HCT116 (cell line): ENCODE results near the gene LINGO3. TPM values are rescaled to one million over a fixed set of nuclear protein-coding genes. Genes with fewer than 3 reads are reported as not detected.
A peak's percentile ranks its signal among the peaks of the same experiment; 100 is the strongest.

Experiments
- ATAC-seq: fragments of 200-7000 bp; cut with Tn5 transposase; 2 replicates; pipeline ENCODE4 v1.9.1; 2020; ENCODE audit warnings: mild to moderate bottlenecking, moderate library complexity
- BruUV-seq: library from RNA; stranded (reverse); fragments of 400-500 nt; replicated peaks from 2 replicates; lab custom pipeline; 2021; lab: Mats Ljungman, UMichigan
- CTCF ChIA-PET: fragments of 300-600 bp; sonication (Branson Sonifier 250); formaldehyde crosslinking; loops from one replicate; lab custom pipeline; 2021; ENCODE audit warnings: antibody characterized with exemption; lab: Charles Lee
- POLR2A ChIA-PET: fragments of 300-600, 350-600 bp; sonication (Branson Sonifier 250); formaldehyde crosslinking; loops from one replicate; lab custom pipeline; 2021; ENCODE audit warnings: antibody characterized with exemption; lab: Charles Lee
- RAD21 ChIA-PET, 2 experiments: fragments of 300-600 bp; sonication (Branson Sonifier 250); formaldehyde crosslinking; loops; one replicate each; lab custom pipeline; 2023; ENCODE audit warnings: low total read pairs in 2 of 2; ENCODE audit not compliant: uncharacterized antibody in 2 of 2, unreplicated experiment in 2 of 2, low non-redundant PET in 1 of 2; lab: Charles Lee
- DNase-seq: peaks from one replicate; pipeline ENCODE4 v3.0.0-alpha.2; 2010; ENCODE audit warnings: low read depth, low spot score
- H2AFZ ChIP-seq: fragments of 200-600 bp; shearing (Covaris generic), sonication (generic); 2 replicates; pipeline ENCODE4 v1.6.1; 2017; ENCODE audit warnings: low read depth, mixed run types, mixed read lengths, antibody characterized with exemption, low read length; ENCODE audit not compliant: poor library complexity, severe bottlenecking
- H3K27ac ChIP-seq: 2 replicates; pipeline ENCODE4 v1.5.1; 2012; ENCODE audit warnings: low read depth, low read length
- H3K27me3 ChIP-seq: fragments of 200-600 bp; sonication (generic); 2 replicates; pipeline ENCODE4 v1.6.1; 2016; ENCODE audit warnings: mixed run types, low read length, mixed read lengths; ENCODE audit not compliant: insufficient read depth
- H3K36me3 ChIP-seq, 2 experiments: fragments of 200-500 bp in 1 of 2; fragments of 200-600 bp in 1 of 2; sonication (Bioruptor generic) in 1 of 2; sonication (generic) in 1 of 2; 2 replicates each; pipeline versions ENCODE4 v1.5.1 to v1.6.1; 2014 to 2016; ENCODE audit warnings: low read length in 2 of 2, inconsistent platforms in 1 of 2, mixed read lengths in 1 of 2, mixed run types in 1 of 2; ENCODE audit not compliant: insufficient read depth in 2 of 2, control insufficient read depth in 1 of 2
- H3K4me1 ChIP-seq, 2 experiments: fragments of 200-600 bp in 1 of 2; sonication (generic) in 1 of 2; 2 replicates each; pipeline versions ENCODE4 v1.5.1 to v1.6.1; 2012 to 2017; ENCODE audit warnings: low read length in 2 of 2, inconsistent platforms in 1 of 2, mild to moderate bottlenecking in 1 of 2, mixed read lengths in 1 of 2, mixed run types in 1 of 2, moderate library complexity in 1 of 2; ENCODE audit not compliant: insufficient read depth in 2 of 2, control insufficient read depth in 1 of 2
- H3K4me2 ChIP-seq: fragments of 200-600 bp; sonication (generic); 2 replicates; pipeline ENCODE4 v1.6.1; 2017; ENCODE audit warnings: mixed run types, low read length, mixed read lengths
- H3K4me3 ChIP-seq, 2 experiments: fragments of 200-600 bp in 1 of 2; sonication (generic) in 1 of 2; replicated peaks in 1 of 2; 2 replicates each; pipeline ENCODE4 v1.5.1; 2011 to 2016; ENCODE audit warnings: low read length in 2 of 2, control low read depth in 1 of 2, low read depth in 1 of 2, mild to moderate bottlenecking in 1 of 2, mixed read lengths in 1 of 2, mixed run types in 1 of 2
- H3K79me2 ChIP-seq: fragments of 200-600 bp; sonication (generic); 2 replicates; pipeline ENCODE4 v1.6.1; 2017; ENCODE audit warnings: mild to moderate bottlenecking, mixed run types, low read length, moderate library complexity, mixed read lengths; ENCODE audit not compliant: insufficient read depth
- H3K9ac ChIP-seq: fragments of 200-600 bp; sonication (generic); 2 replicates; pipeline ENCODE4 v1.6.1; 2016; ENCODE audit warnings: low read length, mixed read lengths
- H3K9me2 ChIP-seq: fragments of 200-600 bp; sonication (generic), shearing (Covaris generic); 2 replicates; pipeline ENCODE4 v1.6.1; 2017; ENCODE audit warnings: mixed run types, mild to moderate bottlenecking, moderate library complexity; ENCODE audit not compliant: insufficient read depth
- H3K9me3 ChIP-seq, 2 experiments: fragments of 200-500 bp in 1 of 2; fragments of 200-600 bp in 1 of 2; sonication (Bioruptor generic) in 1 of 2; sonication (generic) in 1 of 2; 2 replicates each; pipeline ENCODE4 v1.6.1; 2014 to 2017; ENCODE audit warnings: low read length in 2 of 2, mixed read lengths in 2 of 2, inconsistent platforms in 1 of 2, low read depth in 1 of 2, mild to moderate bottlenecking in 1 of 2, mixed run types in 1 of 2, moderate library complexity in 1 of 2; ENCODE audit not compliant: control insufficient read depth in 1 of 2, insufficient read depth in 1 of 2
- H4K20me1 ChIP-seq: fragments of 200-600 bp; sonication (generic), shearing (Covaris generic); 2 replicates; pipeline ENCODE4 v1.6.1; 2017; ENCODE audit warnings: mixed run types, mild to moderate bottlenecking, moderate library complexity; ENCODE audit not compliant: insufficient read depth
- EZH2phosphoT487 ChIP-seq: fragments of 200-600 bp; IDR thresholded peaks from 2 replicates; pipeline ENCODE4 v1.6.1; 2018; ENCODE audit warnings: antibody characterized with exemption, borderline replicate concordance
- FOSL1 ChIP-seq: IDR thresholded peaks from 2 replicates; pipeline ENCODE4 v1.6.1; 2012; ENCODE audit warnings: low read depth
- SP1 ChIP-seq: IDR thresholded peaks from 2 replicates; pipeline ENCODE4 v1.6.1; 2012; ENCODE audit warnings: low read depth
- SRF ChIP-seq: IDR thresholded peaks from 2 replicates; pipeline ENCODE4 v1.6.1; 2012; ENCODE audit warnings: low read depth
- TCF7L2 ChIP-seq: IDR thresholded peaks from 2 replicates; pipeline ENCODE4 v1.7.0; 2011; ENCODE audit warnings: borderline replicate concordance, inconsistent platforms; ENCODE audit not compliant: insufficient read depth, insufficient read length; ENCODE audit errors: extremely low read depth
- YY1 ChIP-seq: IDR thresholded peaks from 2 replicates; pipeline ENCODE4 v1.6.1; 2011; ENCODE audit warnings: low read length, low read depth, moderate library complexity, mild to moderate bottlenecking; ENCODE audit not compliant: insufficient replicate concordance; ENCODE audit errors: extremely low read depth
- ZFX ChIP-seq: fragments of 450-650 bp; IDR thresholded peaks from 2 replicates; pipeline ENCODE4 v1.6.1; 2017
- intact Hi-C: fragments of 100-400 bp; cut with micrococcal nuclease; formaldehyde crosslinking; loops from 2 replicates; pipeline ENCODE4 v1.10.0; 2022
- total RNA-seq: library from RNA; stranded (reverse); gene quantifications from one replicate; pipeline ENCODE4 v1.2.1, GENCODE V29; 2021; ENCODE audit not compliant: unreplicated experiment
- TF ChIP-seq, protein P1 (sequence below): IDR thresholded peaks from 2 replicates; pipeline ENCODE4 v1.6.1; 2011; ENCODE audit warnings: mild to moderate bottlenecking, low read length, moderate library complexity; ENCODE audit not compliant: insufficient replicate concordance; ENCODE audit errors: extremely low read depth
- TF ChIP-seq, protein P2 (sequence below): IDR thresholded peaks from 2 replicates; pipeline ENCODE4 v1.6.1; 2012; ENCODE audit warnings: low read depth
- TF ChIP-seq, protein P3 (sequence below): IDR thresholded peaks from 2 replicates; pipeline ENCODE4 v1.6.1; 2012
- TF ChIP-seq, protein P4 (sequence below), 3 experiments: fragments of 200-600 bp in 1 of 3; sonication (generic) in 1 of 3; IDR thresholded peaks in 2 of 3; conservative IDR thresholded peaks in 1 of 3; 2 replicates each; pipeline ENCODE4 v1.5.1; 2012 to 2017; ENCODE audit warnings: low read depth in 2 of 3, low read length in 2 of 3, antibody characterized with exemption in 1 of 3, borderline replicate concordance in 1 of 3, control low read depth in 1 of 3, mild to moderate bottlenecking in 1 of 3, mixed read lengths in 1 of 3, mixed run types in 1 of 3, moderate library complexity in 1 of 3; ENCODE audit not compliant: insufficient read depth in 1 of 3

Gene LINGO3
- total RNA-seq, 1 experiment from 2014 or later = not detected

DNA sequence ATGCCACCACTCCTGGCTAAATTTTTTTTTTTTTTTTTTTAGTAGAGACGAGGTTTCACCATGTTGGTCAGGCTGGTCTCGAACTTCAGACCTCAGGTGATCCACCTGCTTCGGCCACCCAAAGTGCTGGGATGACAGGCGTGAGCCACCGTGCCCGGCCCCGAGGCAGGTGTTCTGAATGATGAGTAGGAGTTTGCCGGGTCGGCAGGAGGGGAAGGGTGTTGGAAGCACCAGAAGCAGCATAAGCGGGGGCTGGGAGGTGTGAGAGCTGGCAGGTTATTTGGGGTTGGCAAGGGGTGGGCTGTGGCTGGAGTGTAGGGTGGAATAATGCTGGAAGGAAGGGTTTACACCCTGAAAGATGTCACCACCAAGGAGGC lies 22.3 kb upstream of the LINGO3 start:
- H3K27me3 ChIP-seq = no peaks in the 10 kb centered on the region
- peaks cover 5 to 6% of the 10 kb centered on the region in 2 experiments; a peak in 2 of 4 replicates for H3K36me3 ChIP-seq
- H3K79me2 ChIP-seq = peaks cover 84% of the 10 kb centered on the region
- ChIA-PET POLR2A (no interaction called here), RAD21 (no interaction called here)
- DNase-seq = no peak
- H3K9me3 ChIP-seq = no peaks in the 10 kb centered on the region
- intact Hi-C loops = no loop called here
- no peaks in the 10 kb centered on the region for H3K9me2 ChIP-seq
- H3K27ac ChIP-seq = no peak overlapping the region
- TF ChIP-seq, protein P1, sequence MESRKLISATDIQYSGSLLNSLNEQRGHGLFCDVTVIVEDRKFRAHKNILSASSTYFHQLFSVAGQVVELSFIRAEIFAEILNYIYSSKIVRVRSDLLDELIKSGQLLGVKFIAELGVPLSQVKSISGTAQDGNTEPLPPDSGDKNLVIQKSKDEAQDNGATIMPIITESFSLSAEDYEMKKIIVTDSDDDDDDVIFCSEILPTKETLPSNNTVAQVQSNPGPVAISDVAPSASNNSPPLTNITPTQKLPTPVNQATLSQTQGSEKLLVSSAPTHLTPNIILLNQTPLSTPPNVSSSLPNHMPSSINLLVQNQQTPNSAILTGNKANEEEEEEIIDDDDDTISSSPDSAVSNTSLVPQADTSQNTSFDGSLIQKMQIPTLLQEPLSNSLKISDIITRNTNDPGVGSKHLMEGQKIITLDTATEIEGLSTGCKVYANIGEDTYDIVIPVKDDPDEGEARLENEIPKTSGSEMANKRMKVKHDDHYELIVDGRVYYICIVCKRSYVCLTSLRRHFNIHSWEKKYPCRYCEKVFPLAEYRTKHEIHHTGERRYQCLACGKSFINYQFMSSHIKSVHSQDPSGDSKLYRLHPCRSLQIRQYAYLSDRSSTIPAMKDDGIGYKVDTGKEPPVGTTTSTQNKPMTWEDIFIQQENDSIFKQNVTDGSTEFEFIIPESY = no peak
- TF ChIP-seq EZH2phosphoT487 (no peak), TCF7L2 (no peak)
- TF ChIP-seq, all 23 proteins: peak for 0
- Histone ChIP-seq H3K4me2 (peak overlapping the region; percentile 87; the same call in 1 of the 2 replicates), H2AFZ (no peak overlapping the region), H3K9ac (no peak overlapping the region), H3K4me1 (peaks cover 19 to 28% of the 10 kb centered on the region in 2 experiments), H3K4me3 (no peak overlapping the region), H4K20me1 (no peaks in the 10 kb centered on the region)
- no peak for ATAC-seq
- CTCF ChIA-PET = no interaction called here
- no TSS peak for BruUV-seq

DNA sequence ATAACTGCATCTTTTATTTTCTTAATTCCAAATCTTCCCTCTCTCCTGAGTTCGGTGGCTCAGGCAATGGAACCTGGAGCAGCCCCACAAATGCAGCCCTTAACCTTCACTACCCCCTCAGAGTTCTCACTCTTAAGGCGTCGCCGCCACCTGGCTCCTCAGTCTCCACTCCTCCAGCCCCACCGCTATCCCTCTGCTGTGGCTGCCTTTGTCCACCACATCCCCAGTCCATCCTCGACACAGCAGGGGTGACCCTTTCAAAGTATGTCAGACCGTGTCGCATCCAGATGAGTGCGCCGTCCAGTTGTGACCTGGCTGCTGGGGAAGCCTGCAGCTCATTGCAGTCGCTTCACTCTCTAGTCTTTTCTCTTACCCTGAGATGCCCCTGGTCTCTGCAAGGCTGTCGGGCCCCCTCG lies 21.6 kb upstream of the LINGO3 start:
- CTCF ChIA-PET = no interaction called here
- Histone ChIP-seq H2AFZ (no peak overlapping the region), H3K9me3 (no peaks in the 10 kb centered on the region), H3K9me2 (no peaks in the 10 kb centered on the region), H3K4me2 (peak overlapping the region; percentile 87), H3K79me2 (peaks cover 87% of the 10 kb centered on the region), H3K27me3 (no peaks in the 10 kb centered on the region), H3K36me3 (peaks cover 5 to 6% of the 10 kb centered on the region in 2 experiments; a peak in 2 of 4 replicates), H3K9ac (peak overlapping the region; percentile 96), H4K20me1 (no peaks in the 10 kb centered on the region), H3K4me3 (peak overlapping the region; percentile 96), H3K27ac (peak overlapping the region; percentile 98), H3K4me1 (peaks cover 19 to 28% of the 10 kb centered on the region in 2 experiments)
- RAD21 ChIA-PET = interaction anchor here in 1 of 2 experiments (1.3 kb wide), 1 partner anchor 55 kb away, joined by 4 read pairs; no protein-coding TSS in a partner anchor
- intact Hi-C loops = loop anchor here (5.0 kb wide), 1 partner anchor 63 kb away; no protein-coding TSS in a partner anchor
- DNase-seq (no peak), ATAC-seq (no peak)
- TSS peak; percentile 61 for BruUV-seq
- POLR2A ChIA-PET = no interaction called here
- TF ChIP-seq SRF (no peak), FOSL1 (no peak), YY1 (no peak), SP1 (no peak), ZFX (no peak)
- TF ChIP-seq, protein P2, sequence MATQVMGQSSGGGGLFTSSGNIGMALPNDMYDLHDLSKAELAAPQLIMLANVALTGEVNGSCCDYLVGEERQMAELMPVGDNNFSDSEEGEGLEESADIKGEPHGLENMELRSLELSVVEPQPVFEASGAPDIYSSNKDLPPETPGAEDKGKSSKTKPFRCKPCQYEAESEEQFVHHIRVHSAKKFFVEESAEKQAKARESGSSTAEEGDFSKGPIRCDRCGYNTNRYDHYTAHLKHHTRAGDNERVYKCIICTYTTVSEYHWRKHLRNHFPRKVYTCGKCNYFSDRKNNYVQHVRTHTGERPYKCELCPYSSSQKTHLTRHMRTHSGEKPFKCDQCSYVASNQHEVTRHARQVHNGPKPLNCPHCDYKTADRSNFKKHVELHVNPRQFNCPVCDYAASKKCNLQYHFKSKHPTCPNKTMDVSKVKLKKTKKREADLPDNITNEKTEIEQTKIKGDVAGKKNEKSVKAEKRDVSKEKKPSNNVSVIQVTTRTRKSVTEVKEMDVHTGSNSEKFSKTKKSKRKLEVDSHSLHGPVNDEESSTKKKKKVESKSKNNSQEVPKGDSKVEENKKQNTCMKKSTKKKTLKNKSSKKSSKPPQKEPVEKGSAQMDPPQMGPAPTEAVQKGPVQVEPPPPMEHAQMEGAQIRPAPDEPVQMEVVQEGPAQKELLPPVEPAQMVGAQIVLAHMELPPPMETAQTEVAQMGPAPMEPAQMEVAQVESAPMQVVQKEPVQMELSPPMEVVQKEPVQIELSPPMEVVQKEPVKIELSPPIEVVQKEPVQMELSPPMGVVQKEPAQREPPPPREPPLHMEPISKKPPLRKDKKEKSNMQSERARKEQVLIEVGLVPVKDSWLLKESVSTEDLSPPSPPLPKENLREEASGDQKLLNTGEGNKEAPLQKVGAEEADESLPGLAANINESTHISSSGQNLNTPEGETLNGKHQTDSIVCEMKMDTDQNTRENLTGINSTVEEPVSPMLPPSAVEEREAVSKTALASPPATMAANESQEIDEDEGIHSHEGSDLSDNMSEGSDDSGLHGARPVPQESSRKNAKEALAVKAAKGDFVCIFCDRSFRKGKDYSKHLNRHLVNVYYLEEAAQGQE = no peak
- TF ChIP-seq, protein P3, sequence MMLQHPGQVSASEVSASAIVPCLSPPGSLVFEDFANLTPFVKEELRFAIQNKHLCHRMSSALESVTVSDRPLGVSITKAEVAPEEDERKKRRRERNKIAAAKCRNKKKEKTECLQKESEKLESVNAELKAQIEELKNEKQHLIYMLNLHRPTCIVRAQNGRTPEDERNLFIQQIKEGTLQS = no peak
- TF ChIP-seq, protein P4, sequence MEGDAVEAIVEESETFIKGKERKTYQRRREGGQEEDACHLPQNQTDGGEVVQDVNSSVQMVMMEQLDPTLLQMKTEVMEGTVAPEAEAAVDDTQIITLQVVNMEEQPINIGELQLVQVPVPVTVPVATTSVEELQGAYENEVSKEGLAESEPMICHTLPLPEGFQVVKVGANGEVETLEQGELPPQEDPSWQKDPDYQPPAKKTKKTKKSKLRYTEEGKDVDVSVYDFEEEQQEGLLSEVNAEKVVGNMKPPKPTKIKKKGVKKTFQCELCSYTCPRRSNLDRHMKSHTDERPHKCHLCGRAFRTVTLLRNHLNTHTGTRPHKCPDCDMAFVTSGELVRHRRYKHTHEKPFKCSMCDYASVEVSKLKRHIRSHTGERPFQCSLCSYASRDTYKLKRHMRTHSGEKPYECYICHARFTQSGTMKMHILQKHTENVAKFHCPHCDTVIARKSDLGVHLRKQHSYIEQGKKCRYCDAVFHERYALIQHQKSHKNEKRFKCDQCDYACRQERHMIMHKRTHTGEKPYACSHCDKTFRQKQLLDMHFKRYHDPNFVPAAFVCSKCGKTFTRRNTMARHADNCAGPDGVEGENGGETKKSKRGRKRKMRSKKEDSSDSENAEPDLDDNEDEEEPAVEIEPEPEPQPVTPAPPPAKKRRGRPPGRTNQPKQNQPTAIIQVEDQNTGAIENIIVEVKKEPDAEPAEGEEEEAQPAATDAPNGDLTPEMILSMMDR (IDR thresholded peaks at IDR 0.05 in 2 of 3, conservative IDR thresholded peaks at IDR 0.05 in 1 of 3; ENCODE audit: borderline replicate concordance in 1 of 3, insufficient read depth in 1 of 3, low read depth in 2 of 3, low read length in 2 of 3) = no peak
